WTC11 (cell line): ENCODE results near the gene FTCDNL1. TPM values are rescaled to one million over a fixed set of nuclear protein-coding genes. Genes with fewer than 3 reads are reported as not detected.

Source experiments
- ATAC-seq: fragments of 200-7000 bp; cut with Tn5 transposase; 2 replicates; pipeline ENCODE4 v1.10.0; 2021; ENCODE audit warnings: mild to moderate bottlenecking, moderate library complexity
- CTCF ChIA-PET: fragments of 300-600 bp; sonication (Branson Sonifier 250); formaldehyde crosslinking; loops from one replicate; lab custom pipeline; 2021; ENCODE audit warnings: antibody characterized with exemption; lab: Charles Lee
- POLR2A ChIA-PET: fragments of 350-600 bp; sonication (Branson Sonifier 250); formaldehyde crosslinking; loops from one replicate; lab custom pipeline; 2021; ENCODE audit warnings: antibody characterized with exemption; lab: Charles Lee
- DNase-seq: peaks from one replicate; pipeline ENCODE4 v3.0.0; 2021; ENCODE audit warnings: low spot score
- H3K27ac Mint-ChIP-seq: 2 replicates; pipeline ENCODE4 v1.8.0; 2021; ENCODE audit warnings: mixed read lengths
- H3K27me3 Mint-ChIP-seq: 2 replicates; pipeline ENCODE4 v1.8.0; 2021; ENCODE audit warnings: low read depth, mild to moderate bottlenecking, moderate library complexity, mixed read lengths
- H3K36me3 Mint-ChIP-seq: 2 replicates; pipeline ENCODE4 v1.8.0; 2021; ENCODE audit warnings: mixed read lengths
- H3K4me1 Mint-ChIP-seq: 2 replicates; pipeline ENCODE4 v1.8.0; 2022; ENCODE audit warnings: mixed read lengths
- H3K4me3 Mint-ChIP-seq: 2 replicates; pipeline ENCODE4 v1.8.0; 2021; ENCODE audit warnings: mild to moderate bottlenecking, moderate library complexity, mixed read lengths
- H3K9me3 Mint-ChIP-seq: 2 replicates; pipeline ENCODE4 v1.8.0; 2021; ENCODE audit warnings: mixed read lengths
- CREB1 ChIP-seq: sonication (generic); formaldehyde crosslinking; IDR thresholded peaks from 2 replicates; pipeline ENCODE4 v1.8.0; 2023; ENCODE audit warnings: mild to moderate bottlenecking, missing genetic modification reagents
- ELF4 ChIP-seq: sonication (generic); formaldehyde crosslinking; IDR thresholded peaks from 2 replicates; pipeline ENCODE4 v1.8.1; 2022; ENCODE audit warnings: low read depth, mild to moderate bottlenecking, moderate library complexity, missing genetic modification reagents
- ETV6 ChIP-seq: sonication (generic); formaldehyde crosslinking; IDR thresholded peaks from 2 replicates; pipeline ENCODE4 v1.8.1; 2022; ENCODE audit warnings: mild to moderate bottlenecking, missing genetic modification reagents
- FOXJ3 ChIP-seq: sonication (generic); formaldehyde crosslinking; IDR thresholded peaks from 2 replicates; pipeline ENCODE4 v1.9.0; 2021; ENCODE audit warnings: missing genetic modification reagents, mild to moderate bottlenecking, borderline replicate concordance
- GTF2I ChIP-seq: fragments of 250-450 bp; sonication (Bioruptor Pico); conservative IDR thresholded peaks from 2 replicates; pipeline ENCODE4 v1.4.0; 2021; ENCODE audit warnings: mild to moderate bottlenecking
- JUN ChIP-seq: sonication (generic); formaldehyde crosslinking; IDR thresholded peaks from 2 replicates; pipeline ENCODE4 v1.8.0; 2023; ENCODE audit warnings: mild to moderate bottlenecking, missing genetic modification reagents
- MYBL2 ChIP-seq: sonication (generic); formaldehyde crosslinking; IDR thresholded peaks from 2 replicates; pipeline ENCODE4 v1.8.1; 2023; ENCODE audit warnings: mild to moderate bottlenecking, moderate library complexity, missing genetic modification reagents
- STAT6 ChIP-seq: sonication (generic); formaldehyde crosslinking; conservative IDR thresholded peaks from 2 replicates; pipeline ENCODE4 v1.8.1; 2023; ENCODE audit warnings: mild to moderate bottlenecking, low read depth, missing genetic modification reagents, moderate library complexity
- TCF7 ChIP-seq: sonication (generic); formaldehyde crosslinking; IDR thresholded peaks from 2 replicates; pipeline ENCODE4 v1.8.0; 2022; ENCODE audit warnings: mild to moderate bottlenecking, low read depth, missing genetic modification reagents, moderate library complexity
- ZBTB21 ChIP-seq: sonication (generic); formaldehyde crosslinking; IDR thresholded peaks from 2 replicates; pipeline ENCODE4 v1.8.1; 2023; ENCODE audit warnings: mild to moderate bottlenecking, missing genetic modification reagents, borderline replicate concordance
- ZNF425 ChIP-seq: fragments of 250-450 bp; sonication (Bioruptor Pico); conservative IDR thresholded peaks from 2 replicates; pipeline ENCODE4 v1.9.0; 2021; ENCODE audit warnings: mild to moderate bottlenecking
- total RNA-seq: library from RNA; stranded (reverse); gene quantifications from 3 replicates; pipeline ENCODE4 v1.2.3, GENCODE V29; 2021
- TF ChIP-seq, protein P1 (sequence below): sonication (generic); formaldehyde crosslinking; IDR thresholded peaks from 2 replicates; pipeline ENCODE4 v1.8.1; 2022; ENCODE audit warnings: mild to moderate bottlenecking, moderate library complexity, missing genetic modification reagents
- TF ChIP-seq, protein P2 (sequence below): sonication (generic); formaldehyde crosslinking; IDR thresholded peaks from 2 replicates; pipeline ENCODE4 v1.8.0; 2022; ENCODE audit warnings: mild to moderate bottlenecking, missing genetic modification reagents
- TF ChIP-seq, protein P3 (sequence below): sonication (generic); formaldehyde crosslinking; IDR thresholded peaks from 2 replicates; pipeline ENCODE4 v1.8.0; 2022; ENCODE audit warnings: missing genetic modification reagents
- TF ChIP-seq, protein P4 (sequence below): sonication (generic); formaldehyde crosslinking; IDR thresholded peaks from 2 replicates; pipeline ENCODE4 v1.8.0; 2022; ENCODE audit warnings: mild to moderate bottlenecking, missing genetic modification reagents

The FTCDNL1 gene
- total RNA-seq, 1 experiment from 2014 or later: 0.85 TPM

- CTCF ChIA-PET: interaction anchor here (0.8 kb wide), 1 partner anchor 15 kb away, joined by 3 read pairs; no protein-coding TSS in a partner anchor
- TF ChIP-seq, protein P1, sequence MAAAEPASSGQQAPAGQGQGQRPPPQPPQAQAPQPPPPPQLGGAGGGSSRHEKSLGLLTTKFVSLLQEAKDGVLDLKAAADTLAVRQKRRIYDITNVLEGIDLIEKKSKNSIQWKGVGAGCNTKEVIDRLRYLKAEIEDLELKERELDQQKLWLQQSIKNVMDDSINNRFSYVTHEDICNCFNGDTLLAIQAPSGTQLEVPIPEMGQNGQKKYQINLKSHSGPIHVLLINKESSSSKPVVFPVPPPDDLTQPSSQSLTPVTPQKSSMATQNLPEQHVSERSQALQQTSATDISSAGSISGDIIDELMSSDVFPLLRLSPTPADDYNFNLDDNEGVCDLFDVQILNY (CRISPR knock-in tag): no peak
- TF ChIP-seq, protein P2, sequence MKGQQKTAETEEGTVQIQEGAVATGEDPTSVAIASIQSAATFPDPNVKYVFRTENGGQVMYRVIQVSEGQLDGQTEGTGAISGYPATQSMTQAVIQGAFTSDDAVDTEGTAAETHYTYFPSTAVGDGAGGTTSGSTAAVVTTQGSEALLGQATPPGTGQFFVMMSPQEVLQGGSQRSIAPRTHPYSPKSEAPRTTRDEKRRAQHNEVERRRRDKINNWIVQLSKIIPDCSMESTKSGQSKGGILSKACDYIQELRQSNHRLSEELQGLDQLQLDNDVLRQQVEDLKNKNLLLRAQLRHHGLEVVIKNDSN (CRISPR knock-in tag): no peak
- no peak for TF ChIP-seq TCF7 (CRISPR knock-in tag)
- TF ChIP-seq ZNF425 (CRISPR knock-in tag): no peak
- TF ChIP-seq GTF2I (CRISPR knock-in tag): no peak
- no peak for TF ChIP-seq ETV6 (CRISPR knock-in tag)
- TF ChIP-seq ELF4 (CRISPR knock-in tag): no peak
- TF ChIP-seq CREB1 (CRISPR knock-in tag): no peak
- no peak overlapping the region for H3K4me3 Mint-ChIP-seq
- H3K9me3 Mint-ChIP-seq: no peaks in the 10 kb centered on the region
- no peaks in the 10 kb centered on the region for H3K4me1 Mint-ChIP-seq
- POLR2A ChIA-PET: no interaction called here
- no peak for DNase-seq
- ATAC-seq: no peak
- no peaks in the 10 kb centered on the region for H3K36me3 Mint-ChIP-seq
- H3K27me3 Mint-ChIP-seq: no peaks in the 10 kb centered on the region
- H3K27ac Mint-ChIP-seq: no peak overlapping the region
Observed at GRCh38 chr2:199819746-199820145, 31.2 kb downstream of the FTCDNL1 start.

- Mint-ChIP-seq H3K9me3 (no peaks in the 10 kb centered on the region), H3K36me3 (no peaks in the 10 kb centered on the region), H3K4me3 (no peak overlapping the region), H3K27me3 (no peaks in the 10 kb centered on the region), H3K4me1 (no peaks in the 10 kb centered on the region), H3K27ac (no peak overlapping the region)
- TF ChIP-seq FOXJ3 (no peak), STAT6 (CRISPR knock-in tag) (no peak), GTF2I (CRISPR knock-in tag) (no peak), JUN (CRISPR knock-in tag) (no peak), ZBTB21 (CRISPR knock-in tag) (no peak), MYBL2 (CRISPR knock-in tag) (no peak)
- TF ChIP-seq, protein P3, sequence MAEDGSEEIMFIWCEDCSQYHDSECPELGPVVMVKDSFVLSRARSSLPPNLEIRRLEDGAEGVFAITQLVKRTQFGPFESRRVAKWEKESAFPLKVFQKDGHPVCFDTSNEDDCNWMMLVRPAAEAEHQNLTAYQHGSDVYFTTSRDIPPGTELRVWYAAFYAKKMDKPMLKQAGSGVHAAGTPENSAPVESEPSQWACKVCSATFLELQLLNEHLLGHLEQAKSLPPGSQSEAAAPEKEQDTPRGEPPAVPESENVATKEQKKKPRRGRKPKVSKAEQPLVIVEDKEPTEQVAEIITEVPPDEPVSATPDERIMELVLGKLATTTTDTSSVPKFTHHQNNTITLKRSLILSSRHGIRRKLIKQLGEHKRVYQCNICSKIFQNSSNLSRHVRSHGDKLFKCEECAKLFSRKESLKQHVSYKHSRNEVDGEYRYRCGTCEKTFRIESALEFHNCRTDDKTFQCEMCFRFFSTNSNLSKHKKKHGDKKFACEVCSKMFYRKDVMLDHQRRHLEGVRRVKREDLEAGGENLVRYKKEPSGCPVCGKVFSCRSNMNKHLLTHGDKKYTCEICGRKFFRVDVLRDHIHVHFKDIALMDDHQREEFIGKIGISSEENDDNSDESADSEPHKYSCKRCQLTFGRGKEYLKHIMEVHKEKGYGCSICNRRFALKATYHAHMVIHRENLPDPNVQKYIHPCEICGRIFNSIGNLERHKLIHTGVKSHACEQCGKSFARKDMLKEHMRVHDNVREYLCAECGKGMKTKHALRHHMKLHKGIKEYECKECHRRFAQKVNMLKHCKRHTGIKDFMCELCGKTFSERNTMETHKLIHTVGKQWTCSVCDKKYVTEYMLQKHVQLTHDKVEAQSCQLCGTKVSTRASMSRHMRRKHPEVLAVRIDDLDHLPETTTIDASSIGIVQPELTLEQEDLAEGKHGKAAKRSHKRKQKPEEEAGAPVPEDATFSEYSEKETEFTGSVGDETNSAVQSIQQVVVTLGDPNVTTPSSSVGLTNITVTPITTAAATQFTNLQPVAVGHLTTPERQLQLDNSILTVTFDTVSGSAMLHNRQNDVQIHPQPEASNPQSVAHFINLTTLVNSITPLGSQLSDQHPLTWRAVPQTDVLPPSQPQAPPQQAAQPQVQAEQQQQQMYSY (CRISPR knock-in tag): no peak
- TF ChIP-seq, protein P1 (CRISPR knock-in tag): no peak
- TF ChIP-seq, protein P4, sequence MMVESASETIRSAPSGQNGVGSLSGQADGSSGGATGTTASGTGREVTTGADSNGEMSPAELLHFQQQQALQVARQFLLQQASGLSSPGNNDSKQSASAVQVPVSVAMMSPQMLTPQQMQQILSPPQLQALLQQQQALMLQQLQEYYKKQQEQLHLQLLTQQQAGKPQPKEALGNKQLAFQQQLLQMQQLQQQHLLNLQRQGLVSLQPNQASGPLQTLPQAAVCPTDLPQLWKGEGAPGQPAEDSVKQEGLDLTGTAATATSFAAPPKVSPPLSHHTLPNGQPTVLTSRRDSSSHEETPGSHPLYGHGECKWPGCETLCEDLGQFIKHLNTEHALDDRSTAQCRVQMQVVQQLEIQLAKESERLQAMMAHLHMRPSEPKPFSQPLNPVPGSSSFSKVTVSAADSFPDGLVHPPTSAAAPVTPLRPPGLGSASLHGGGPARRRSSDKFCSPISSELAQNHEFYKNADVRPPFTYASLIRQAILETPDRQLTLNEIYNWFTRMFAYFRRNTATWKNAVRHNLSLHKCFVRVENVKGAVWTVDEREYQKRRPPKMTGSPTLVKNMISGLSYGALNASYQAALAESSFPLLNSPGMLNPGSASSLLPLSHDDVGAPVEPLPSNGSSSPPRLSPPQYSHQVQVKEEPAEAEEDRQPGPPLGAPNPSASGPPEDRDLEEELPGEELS (CRISPR knock-in tag): no peak
- POLR2A ChIA-PET: no interaction called here
- DNase-seq (no peak), ATAC-seq (no peak)
- CTCF ChIA-PET: interaction anchor here (0.8 kb wide), 1 partner anchor 79 kb away, joined by 3 read pairs; no protein-coding TSS in a partner anchor
Observed at GRCh38 chr2:199818754-199819153, 32.2 kb downstream of the FTCDNL1 start.
